Body of pancreas (tissue), 4 donors: ENCODE data around the gene FBXO34.

Experiments
- POLR2A ChIP-seq, 3 donors: fragments of 450-650 bp; IDR thresholded peaks; one replicate each; pipeline ENCODE4 v1.6.1; 2016; ENCODE audit warnings: antibody characterized with exemption in 3 of 3, mild to moderate bottlenecking in 2 of 3
- TF ChIP-seq, protein P1 (sequence below), 7 experiments: fragments of 450-650 bp in 4 of 7; fragments of 200-600 bp in 3 of 7; sonication (generic) in 3 of 7; IDR thresholded peaks; one replicate each; pipeline ENCODE4 v1.5.1; 2016 to 2019; ENCODE audit warnings: antibody characterized with exemption in 7 of 7

GRCh38 chr14:55255979-55256378, 15.2 kb upstream of the FBXO34 start:
- TF ChIP-seq, protein P1, sequence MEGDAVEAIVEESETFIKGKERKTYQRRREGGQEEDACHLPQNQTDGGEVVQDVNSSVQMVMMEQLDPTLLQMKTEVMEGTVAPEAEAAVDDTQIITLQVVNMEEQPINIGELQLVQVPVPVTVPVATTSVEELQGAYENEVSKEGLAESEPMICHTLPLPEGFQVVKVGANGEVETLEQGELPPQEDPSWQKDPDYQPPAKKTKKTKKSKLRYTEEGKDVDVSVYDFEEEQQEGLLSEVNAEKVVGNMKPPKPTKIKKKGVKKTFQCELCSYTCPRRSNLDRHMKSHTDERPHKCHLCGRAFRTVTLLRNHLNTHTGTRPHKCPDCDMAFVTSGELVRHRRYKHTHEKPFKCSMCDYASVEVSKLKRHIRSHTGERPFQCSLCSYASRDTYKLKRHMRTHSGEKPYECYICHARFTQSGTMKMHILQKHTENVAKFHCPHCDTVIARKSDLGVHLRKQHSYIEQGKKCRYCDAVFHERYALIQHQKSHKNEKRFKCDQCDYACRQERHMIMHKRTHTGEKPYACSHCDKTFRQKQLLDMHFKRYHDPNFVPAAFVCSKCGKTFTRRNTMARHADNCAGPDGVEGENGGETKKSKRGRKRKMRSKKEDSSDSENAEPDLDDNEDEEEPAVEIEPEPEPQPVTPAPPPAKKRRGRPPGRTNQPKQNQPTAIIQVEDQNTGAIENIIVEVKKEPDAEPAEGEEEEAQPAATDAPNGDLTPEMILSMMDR (IDR thresholded peaks at IDR 0.05), result no peak
- no peak for TF ChIP-seq POLR2A (IDR thresholded peaks at IDR 0.05)
